HG03571 (cell line): ENCODE measurements around the gene GATA2.

Experiments used
- ATAC-seq: cut with Tn5 transposase; IDR thresholded peaks from one replicate; pipeline ENCODE4 v1.9.1; 2021; ENCODE audit not compliant: unreplicated experiment

Gene GATA2

DNA sequence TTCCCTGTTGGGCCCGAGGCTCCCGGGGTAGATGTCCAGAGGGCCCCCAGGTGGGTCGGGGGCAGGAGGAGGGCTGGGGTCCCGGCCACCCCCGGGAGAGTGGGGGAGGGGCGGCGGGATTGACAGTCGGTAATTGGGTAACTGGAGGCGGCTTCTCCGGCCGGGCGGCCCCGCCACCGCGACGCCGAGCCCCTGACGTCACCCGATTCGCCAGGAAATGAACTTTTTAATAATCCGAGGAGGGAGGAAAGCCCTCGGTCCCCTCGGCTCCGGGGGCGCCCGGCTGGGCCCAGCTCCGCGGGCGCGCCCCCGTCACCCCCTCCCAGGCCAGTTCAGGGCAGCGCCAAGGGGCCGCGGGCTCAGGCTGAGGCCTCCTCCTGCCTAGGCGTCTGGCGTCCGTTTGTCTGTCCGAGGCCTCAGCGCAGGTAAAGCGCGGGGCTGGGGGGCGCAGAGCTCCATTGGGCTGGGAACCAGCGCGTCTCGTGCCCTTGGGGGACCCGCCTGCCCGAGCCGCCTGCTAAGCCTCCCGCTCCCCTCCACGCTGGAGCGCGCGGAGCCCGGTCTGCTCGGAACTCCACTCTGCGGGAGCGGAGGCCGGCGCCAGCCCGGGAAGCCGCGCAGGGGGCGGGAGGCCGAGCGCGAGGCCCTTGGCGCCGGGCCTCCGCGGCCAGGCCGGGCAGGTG is 3.9 kb downstream of the GATA2 start:
- no peak for ATAC-seq

GRCh38 chr3:128488636-128488990 is 4.4 kb downstream of the GATA2 start:
- ATAC-seq: no peak

DNA sequence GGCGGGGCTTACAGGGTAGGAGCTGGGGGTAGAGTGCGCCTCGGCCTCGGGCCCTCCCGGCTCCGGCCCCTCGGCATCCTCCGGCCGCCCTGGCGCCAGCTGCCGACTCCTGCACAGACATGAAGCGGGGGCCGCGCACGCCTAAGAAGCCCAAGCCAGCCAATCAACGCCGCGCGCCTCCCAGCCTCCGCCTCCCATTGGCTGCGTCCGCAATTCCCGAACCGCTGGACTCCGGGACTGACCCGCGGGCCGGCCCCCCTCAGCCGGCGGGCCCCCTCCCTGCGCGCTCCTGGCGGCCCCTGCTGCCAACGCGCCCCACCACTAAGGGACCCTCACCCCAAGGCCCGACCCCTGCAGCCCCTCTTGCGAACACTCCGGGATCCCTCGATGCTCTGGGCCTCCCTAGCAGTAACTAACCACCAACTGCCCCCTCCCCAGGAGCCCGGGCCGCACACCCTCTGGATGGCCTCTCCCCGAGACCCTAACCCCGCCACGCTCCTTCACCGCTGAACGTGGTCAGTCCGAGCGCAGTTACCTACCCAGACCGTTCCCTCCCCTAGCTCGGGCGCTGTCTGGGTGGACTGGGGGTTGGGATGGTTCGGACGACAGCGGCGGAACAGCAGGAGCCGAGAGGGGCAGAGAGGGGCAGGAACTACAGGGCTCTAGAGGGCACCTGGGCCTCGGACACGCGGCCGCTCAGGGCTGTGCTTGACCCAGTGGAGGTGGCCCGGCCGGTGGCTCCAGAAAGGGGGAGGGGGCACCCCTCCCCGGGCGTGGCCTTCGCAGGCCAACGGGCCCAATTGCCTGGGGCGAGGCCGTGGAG is 5.0 kb downstream of the GATA2 start:
- ATAC-seq: no peak

- ATAC-seq: no peak
Measured at GRCh38 chr3:128487538-128487812, 5.5 kb downstream of the GATA2 start.

DNA sequence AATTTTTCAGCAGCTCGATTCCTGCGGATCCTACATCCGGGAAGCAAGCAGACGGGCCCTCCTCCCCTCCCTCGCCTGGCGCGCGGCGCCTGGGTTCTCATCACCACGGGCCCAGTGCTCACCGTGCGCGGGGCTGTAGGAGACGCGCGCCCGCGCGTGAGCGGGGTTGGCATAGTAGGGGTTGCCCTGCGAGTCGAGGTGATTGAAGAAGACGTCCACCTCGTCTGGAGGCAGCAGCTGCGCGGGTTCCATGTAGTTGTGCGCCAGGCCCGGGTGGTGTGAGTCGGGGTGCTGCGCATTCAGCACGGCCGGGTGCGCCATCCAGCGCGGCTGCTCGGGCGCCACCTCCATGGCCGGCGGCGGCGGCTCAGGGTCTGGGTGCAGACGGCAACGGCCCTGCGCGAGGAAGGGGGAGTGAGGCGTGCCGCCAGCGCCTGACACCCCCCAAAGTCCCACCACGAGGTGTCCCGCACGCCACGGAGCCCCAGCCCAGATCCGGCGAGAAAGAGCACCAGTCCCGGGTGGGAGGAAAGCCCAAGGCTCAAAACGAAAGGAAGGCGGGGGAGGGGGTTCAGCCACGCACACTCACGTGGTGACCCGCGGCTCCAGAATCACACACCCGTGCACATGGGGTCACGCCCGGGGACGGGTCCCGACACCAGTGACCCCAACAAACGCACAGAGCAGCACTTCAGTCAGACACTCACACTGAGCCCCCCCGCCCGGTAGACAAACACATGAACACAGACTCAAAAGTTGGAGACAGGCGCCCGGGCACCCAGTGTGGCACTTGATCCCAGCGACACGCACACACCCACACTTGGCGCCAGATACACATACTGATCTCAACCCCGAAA is 6.1 kb downstream of the GATA2 start:
- ATAC-seq: no peak

- no peak for ATAC-seq
Measured at GRCh38 chr3:128486205-128486628, 6.8 kb downstream of the GATA2 start.

DNA sequence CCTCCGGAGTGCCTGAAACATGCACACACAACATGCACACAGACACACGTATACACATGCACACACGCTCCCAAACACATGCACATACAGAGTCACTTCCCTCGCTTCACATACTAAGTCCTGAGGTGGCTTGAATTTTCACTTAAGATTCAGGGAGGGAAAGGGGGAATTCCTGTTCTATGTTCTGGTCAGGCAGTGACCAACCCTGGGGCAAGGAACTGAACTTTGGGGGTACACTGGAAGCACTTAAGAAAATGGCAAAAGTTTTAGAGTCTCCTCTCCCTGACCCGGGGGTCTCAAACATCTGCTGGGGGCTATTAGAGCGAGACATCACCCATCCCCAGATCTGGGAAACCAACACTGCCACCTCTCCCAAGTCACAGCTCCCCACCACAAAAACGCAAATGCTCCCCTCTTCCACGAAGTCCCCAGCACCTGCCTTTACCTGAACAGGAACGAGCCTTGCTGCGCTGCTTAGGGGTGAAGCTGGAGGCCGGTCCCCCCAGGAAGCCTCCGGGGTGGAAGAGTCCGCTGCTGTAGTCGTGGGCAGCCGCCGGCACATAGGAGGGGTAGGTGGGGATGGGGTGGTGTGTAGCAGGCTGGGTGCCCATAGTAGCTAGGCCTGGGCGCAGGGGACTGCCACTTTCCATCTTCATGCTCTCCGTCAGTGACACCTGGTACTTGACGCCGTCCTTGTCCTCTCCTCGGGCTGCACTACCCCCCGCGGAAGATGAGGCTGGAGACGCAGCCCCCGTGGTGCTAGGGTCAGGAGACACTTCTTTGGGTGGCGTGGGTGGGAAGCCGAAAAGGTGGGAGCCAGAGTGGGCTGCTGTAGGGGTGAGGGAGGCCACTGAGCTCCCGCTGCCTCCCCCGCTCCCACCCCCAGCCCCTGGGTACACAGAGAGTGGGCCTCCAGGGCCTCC is 7.5 kb downstream of the GATA2 start:
- ATAC-seq: no peak

GRCh38 chr3:128484404-128485281 is 8.4 kb downstream of the GATA2 start:
- no peak for ATAC-seq

DNA sequence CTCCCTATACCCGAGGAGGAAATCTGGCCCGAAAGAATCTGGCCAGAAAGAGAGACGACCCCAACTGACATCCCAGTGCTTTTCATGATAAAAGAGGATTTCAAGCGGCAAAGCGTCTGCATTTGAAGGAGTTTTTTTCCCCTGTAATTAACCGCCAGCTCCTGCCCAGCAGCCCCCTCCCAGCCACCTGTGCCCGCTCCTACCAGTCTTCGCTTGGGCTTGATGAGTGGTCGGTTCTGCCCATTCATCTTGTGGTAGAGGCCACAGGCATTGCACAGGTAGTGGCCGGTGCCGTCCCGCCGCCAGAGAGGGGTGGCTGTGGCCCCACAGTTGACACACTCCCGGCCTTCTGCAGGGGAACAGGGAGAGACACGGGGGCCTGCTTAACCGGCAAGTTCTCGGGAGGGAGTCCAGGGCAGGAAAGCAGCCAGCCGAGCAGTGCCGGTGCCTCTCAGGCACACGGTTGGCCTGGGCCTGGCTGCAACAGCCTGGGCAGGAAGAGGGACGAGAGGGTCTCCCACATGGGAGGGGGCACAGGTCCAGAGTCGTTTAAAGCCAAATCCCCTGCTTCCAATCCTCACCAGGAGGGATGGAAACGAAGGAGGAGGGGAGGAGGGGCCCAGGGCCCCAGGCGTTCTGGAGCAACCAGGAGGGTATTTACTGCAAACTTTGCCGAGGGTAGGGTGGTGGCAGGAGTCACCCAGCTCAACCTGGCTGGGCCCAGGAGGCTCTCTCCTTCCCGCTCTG is 9.2 kb downstream of the GATA2 start:
- ATAC-seq: no peak

DNA sequence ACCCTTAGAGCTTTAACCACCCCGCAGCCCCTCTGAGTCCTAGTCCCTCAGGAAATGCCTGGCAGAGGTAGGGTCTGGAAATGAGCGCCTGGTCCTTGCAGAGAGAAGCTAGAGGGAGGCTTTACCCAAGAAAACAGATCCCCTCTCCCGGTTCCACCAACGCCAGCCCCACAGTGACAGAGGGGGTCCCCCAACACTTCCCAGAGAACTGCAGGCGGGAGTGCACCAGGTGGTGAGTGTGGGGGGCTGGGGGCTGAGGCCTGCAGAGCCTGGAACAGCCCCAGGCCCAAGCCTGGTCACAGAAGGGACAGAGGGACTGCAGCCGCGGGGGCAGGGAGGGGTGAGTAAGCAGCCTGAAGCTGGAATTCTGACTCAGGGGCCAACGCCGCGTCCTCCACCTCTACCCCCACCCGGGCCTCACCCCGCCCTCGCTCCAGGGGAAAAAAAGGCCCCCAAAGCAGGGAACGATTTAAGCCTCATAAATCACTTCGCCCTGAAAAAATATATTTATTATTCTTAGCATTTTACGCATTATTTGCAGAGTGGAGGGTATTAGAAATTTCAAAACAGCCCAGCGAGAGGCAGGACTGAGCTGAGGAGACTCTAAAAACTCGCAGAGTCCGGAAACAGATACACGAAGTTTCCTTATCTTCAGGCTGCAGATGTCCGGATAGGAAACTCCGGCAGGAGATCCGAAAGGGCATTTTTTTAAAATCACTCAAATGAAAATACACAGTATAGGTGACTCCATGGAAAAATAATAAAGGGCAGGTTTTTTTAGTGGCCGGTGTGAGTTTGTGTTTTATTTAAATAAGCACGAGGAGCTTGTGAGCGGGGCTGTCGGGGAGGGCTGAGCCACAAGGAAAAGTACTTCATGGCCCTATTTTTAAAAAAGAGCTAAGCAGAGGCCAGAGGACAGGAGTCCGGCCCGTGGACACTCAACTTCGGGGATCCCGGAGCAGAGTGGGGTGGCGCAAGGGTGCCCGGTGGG is 10.0 kb downstream of the GATA2 start:
- no peak for ATAC-seq

DNA sequence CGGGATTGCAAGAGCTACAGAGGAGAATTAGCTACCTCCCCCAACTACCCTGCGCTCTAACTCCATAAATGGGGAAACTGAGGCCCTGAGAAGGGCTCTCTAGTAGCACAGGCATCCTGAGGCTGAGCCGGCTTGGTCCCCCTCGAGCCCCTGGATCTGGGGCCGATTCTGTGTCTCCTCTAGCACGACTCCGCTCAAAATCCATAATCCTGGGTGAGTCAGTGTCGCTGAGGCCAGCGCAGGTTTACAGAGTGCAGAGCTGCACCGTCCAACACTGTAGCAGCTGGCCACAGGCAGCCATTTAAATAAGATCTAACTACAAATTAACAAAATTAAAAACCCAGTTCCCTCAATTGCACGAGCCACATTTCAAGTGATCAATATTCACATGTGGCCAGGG is 10.8 kb downstream of the GATA2 start:
- no peak for ATAC-seq

GRCh38 chr3:128481438-128481942 is 11.5 kb downstream of the GATA2 start:
- no peak for ATAC-seq

DNA sequence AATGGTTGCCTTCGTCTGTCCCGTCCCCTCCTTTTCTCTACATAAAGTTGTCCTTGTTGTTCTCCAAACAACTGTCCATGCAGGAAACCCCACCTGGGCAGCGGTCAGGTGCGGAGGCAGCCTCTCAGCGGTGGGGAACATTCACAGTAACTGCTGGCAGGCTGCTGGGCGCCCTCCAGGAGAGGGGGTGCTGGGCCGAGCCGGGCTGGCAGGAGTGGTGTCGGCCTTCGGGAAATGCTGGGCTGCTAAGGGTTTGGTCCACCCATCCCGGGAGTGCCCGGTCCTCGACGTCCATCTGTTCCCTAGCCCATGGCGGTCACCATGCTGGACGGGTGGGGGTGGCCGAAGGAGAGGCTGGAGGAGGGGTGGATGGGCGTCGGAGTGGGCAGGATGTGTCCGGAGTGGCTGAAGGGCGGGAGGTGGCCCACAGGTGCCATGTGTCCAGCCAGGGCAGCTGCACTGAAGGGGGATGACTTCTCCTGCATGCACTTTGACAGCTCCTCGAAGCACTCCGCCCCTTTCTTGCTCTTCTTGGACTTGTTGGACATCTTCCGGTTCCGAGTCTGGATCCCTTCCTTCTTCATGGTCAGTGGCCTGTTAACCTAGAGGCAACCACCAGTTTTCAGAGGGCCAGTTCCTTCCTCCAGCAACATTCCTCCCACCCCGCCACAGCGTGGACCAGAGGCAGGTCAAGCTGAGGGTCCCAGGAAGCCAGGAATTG is 12.1 kb downstream of the GATA2 start:
- no peak for ATAC-seq

DNA sequence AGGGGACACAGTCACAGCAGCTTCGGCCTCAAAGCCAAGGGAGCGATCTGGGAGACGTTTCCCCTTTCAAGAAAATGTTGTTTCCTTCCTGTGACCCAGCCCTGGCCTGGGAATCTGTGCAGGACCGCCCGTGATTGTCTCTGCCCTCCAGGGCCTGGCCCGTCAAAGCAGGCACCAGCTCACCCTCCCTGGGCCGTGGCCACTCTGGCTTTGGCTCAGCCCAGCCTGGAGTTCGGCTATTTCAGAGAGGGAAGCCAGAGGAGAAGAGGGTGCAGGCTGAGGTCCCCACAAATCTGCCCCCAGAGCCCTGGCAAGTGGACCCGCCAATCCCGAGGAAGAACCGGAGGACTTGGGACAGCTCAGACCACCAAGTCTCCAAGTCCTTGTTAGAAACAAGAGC is 12.7 kb downstream of the GATA2 start:
- ATAC-seq: no peak

GRCh38 chr3:128479558-128480086 is 13.4 kb downstream of the GATA2 start:
- no peak for ATAC-seq

DNA sequence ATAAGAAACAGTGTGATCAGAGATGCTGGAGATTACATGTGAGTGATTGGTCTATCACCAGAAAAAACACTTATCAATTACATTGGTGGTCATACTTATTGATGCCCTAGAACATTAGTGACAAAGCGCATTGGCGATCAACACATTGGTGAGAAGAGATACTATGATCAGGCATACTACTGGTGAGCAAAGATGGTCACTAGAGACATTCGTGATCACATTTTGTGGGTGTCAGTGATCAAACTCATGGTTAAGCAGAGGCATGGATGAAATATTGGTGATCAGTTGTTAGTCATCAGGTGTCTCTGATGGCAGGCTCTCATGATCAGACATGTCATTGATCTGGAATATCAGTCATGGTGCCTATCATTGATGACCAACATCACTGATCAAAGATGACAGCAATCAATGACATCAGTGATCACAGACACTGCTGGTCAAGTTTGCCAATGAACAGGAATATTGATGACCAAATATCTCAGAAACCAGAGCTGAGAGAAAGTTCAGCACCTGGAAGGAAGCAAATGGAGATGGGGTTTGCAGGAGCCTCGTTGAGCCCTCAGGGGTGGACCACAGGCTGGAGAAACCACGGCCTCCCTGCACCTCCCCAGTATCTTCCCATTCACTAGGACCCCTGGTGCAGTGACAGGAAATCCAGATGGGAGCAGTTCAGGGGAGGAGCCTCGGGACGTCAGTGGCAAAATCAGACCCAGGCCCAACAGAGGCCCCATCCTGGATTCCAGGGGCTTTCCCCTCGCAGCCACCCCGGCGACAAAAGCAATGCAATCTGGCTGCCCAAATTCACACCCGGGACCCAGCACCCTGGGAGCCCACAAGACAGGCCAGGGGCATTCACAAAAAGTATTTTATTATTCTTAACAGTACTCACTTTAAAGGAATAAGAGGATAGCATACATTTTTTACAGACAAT is 14.2 kb downstream of the GATA2 start:
- ATAC-seq: no peak
